Measurements from ENCODE around the gene INA. TPM values are rescaled to one million over a fixed set of nuclear protein-coding genes. Genes with fewer than 3 reads are reported as not detected.

INA gene
- total RNA-seq, 3 donors from 2014 or later (not counting 1 experiment from before 2014, with no cell fraction given) = not detected

- Mint-ChIP-seq H3K27ac (no peak overlapping the region), H3K36me3 (no peaks in the 10 kb centered on the region), H3K4me3 (no peak overlapping the region), H3K4me1 (peaks cover 0 to 9% of the 10 kb centered on the region in 2 donors), H3K9me3 (peaks cover 0 to 4% of the 10 kb centered on the region in 2 donors), H3K27me3 (ENCODE audit: low read depth in 2 of 2) (peaks cover 43 to 58% of the 10 kb centered on the region in 2 donors)
- H3K4me1 ChIP-seq (ENCODE audit: control insufficient read depth, insufficient read depth, low read length) = peaks cover 4% of the 10 kb centered on the region
- no peak overlapping the region for H3K4me3 ChIP-seq (ENCODE audit: low read length)
- WGBS (ENCODE audit: insufficient coverage) = 8% methylated on average over 14 of the region's 14 CpGs
- peaks cover 4% of the 10 kb centered on the region for H3K9me3 ChIP-seq (ENCODE audit: control insufficient read depth, insufficient read depth, low read length)
- DNase-seq (no peak), ATAC-seq (no peak)
- H3K27ac ChIP-seq (ENCODE audit: low read length) = no peak overlapping the region
- intact Hi-C loops (cut with micrococcal nuclease) = no loop called here
- no peaks in the 10 kb centered on the region for H3K36me3 ChIP-seq (ENCODE audit: control insufficient read depth, insufficient read depth, low read length)
- peaks cover 24% of the 10 kb centered on the region for H3K27me3 ChIP-seq (ENCODE audit: control insufficient read depth, insufficient read depth, low read length)
- TF ChIP-seq, protein P1, sequence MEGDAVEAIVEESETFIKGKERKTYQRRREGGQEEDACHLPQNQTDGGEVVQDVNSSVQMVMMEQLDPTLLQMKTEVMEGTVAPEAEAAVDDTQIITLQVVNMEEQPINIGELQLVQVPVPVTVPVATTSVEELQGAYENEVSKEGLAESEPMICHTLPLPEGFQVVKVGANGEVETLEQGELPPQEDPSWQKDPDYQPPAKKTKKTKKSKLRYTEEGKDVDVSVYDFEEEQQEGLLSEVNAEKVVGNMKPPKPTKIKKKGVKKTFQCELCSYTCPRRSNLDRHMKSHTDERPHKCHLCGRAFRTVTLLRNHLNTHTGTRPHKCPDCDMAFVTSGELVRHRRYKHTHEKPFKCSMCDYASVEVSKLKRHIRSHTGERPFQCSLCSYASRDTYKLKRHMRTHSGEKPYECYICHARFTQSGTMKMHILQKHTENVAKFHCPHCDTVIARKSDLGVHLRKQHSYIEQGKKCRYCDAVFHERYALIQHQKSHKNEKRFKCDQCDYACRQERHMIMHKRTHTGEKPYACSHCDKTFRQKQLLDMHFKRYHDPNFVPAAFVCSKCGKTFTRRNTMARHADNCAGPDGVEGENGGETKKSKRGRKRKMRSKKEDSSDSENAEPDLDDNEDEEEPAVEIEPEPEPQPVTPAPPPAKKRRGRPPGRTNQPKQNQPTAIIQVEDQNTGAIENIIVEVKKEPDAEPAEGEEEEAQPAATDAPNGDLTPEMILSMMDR (IDR thresholded peaks at IDR 0.05) = no peak
These were observed 4.8 kb downstream of the INA start for GRCh38 chr10:103281753-103282152.

- Histone ChIP-seq H3K27ac (ENCODE audit: low read length) (no peak overlapping the region), H3K4me1 (ENCODE audit: control insufficient read depth, insufficient read depth, low read length) (no peaks in the 10 kb centered on the region), H3K36me3 (ENCODE audit: control insufficient read depth, insufficient read depth, low read length) (no peaks in the 10 kb centered on the region), H3K4me3 (ENCODE audit: low read length) (no peak overlapping the region), H3K9me3 (ENCODE audit: control insufficient read depth, insufficient read depth, low read length) (peaks cover 4% of the 10 kb centered on the region), H3K27me3 (ENCODE audit: control insufficient read depth, insufficient read depth, low read length) (peaks cover 20% of the 10 kb centered on the region)
- Mint-ChIP-seq H3K4me3 (no peak overlapping the region), H3K36me3 (no peaks in the 10 kb centered on the region), H3K9me3 (peaks cover 0 to 4% of the 10 kb centered on the region in 2 donors), H3K27me3 (ENCODE audit: low read depth in 2 of 2) (peaks cover 42 to 63% of the 10 kb centered on the region in 2 donors), H3K4me1 (peaks cover 0 to 4% of the 10 kb centered on the region in 2 donors), H3K27ac (no peak overlapping the region)
- DNase-seq (no peak), ATAC-seq (no peak)
- TF ChIP-seq, protein P1 (IDR thresholded peaks at IDR 0.05) = no peak
- WGBS (ENCODE audit: insufficient coverage) = no CpG with 5 or more reads among the region's 1 CpG
- intact Hi-C loops (cut with micrococcal nuclease) = no loop called here
These were observed 6.0 kb downstream of the INA start for GRCh38 chr10:103282961-103283360.

DNA sequence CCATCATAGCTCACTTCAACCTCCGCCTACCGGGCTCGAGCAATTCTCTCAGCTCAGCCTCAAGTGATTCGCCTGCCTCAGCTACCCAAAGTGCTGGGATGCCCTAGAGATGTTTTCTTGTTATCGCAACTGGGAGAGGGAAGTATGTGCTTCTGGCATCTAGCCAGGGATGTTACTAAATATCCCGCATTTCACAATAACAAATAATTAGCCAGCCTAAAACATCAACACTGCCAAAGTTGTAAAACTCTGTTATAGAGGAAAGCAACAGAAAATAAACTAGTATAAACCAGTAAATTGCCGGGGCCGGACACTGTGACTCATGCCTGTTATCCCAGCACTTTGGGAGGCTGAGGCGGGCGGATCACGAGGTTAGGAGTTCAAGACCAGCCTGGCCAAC is 7.2 kb downstream of the INA start:
- Histone ChIP-seq H3K4me1 (ENCODE audit: control insufficient read depth, insufficient read depth, low read length) (no peaks in the 10 kb centered on the region), H3K9me3 (ENCODE audit: control insufficient read depth, insufficient read depth, low read length) (no peaks in the 10 kb centered on the region), H3K36me3 (ENCODE audit: control insufficient read depth, insufficient read depth, low read length) (no peaks in the 10 kb centered on the region), H3K4me3 (ENCODE audit: low read length) (no peak overlapping the region), H3K27me3 (ENCODE audit: control insufficient read depth, insufficient read depth, low read length) (peaks cover 10% of the 10 kb centered on the region), H3K27ac (ENCODE audit: low read length) (no peak overlapping the region)
- intact Hi-C loops (cut with micrococcal nuclease) = no loop called here
- H3K9me3 Mint-ChIP-seq = no peaks in the 10 kb centered on the region
- TF ChIP-seq, protein P1 (IDR thresholded peaks at IDR 0.05) = no peak
- H3K27me3 Mint-ChIP-seq (ENCODE audit: low read depth in 2 of 2) = peaks cover 41 to 68% of the 10 kb centered on the region in 2 donors
- no peak overlapping the region for H3K27ac Mint-ChIP-seq
- no peaks in the 10 kb centered on the region for H3K36me3 Mint-ChIP-seq
- H3K4me1 Mint-ChIP-seq = peaks cover 0 to 4% of the 10 kb centered on the region in 2 donors
- no peak overlapping the region for H3K4me3 Mint-ChIP-seq
- ATAC-seq = no peak
- 90% methylated on average over 6 of the region's 11 CpGs for WGBS (ENCODE audit: insufficient coverage)
- DNase-seq = no peak

- Mint-ChIP-seq H3K27ac (no peak overlapping the region), H3K9me3 (no peaks in the 10 kb centered on the region), H3K4me3 (no peak overlapping the region), H3K4me1 (no peaks in the 10 kb centered on the region), H3K36me3 (no peaks in the 10 kb centered on the region), H3K27me3 (ENCODE audit: low read depth in 2 of 2) (peaks cover 22 to 46% of the 10 kb centered on the region in 2 donors)
- TF ChIP-seq, protein P1 (IDR thresholded peaks at IDR 0.05) = no peak
- H3K4me3 ChIP-seq (ENCODE audit: low read length) = no peak overlapping the region
- H3K27me3 ChIP-seq (ENCODE audit: control insufficient read depth, insufficient read depth, low read length) = no peaks in the 10 kb centered on the region
- DNase-seq (no peak), ATAC-seq (no peak)
- H3K27ac ChIP-seq (ENCODE audit: low read length) = no peak overlapping the region
- intact Hi-C loops (cut with micrococcal nuclease) = no loop called here
- WGBS (ENCODE audit: insufficient coverage) = 67% methylated on average over 5 of the region's 5 CpGs
- H3K36me3 ChIP-seq (ENCODE audit: control insufficient read depth, insufficient read depth, low read length) = no peaks in the 10 kb centered on the region
- H3K4me1 ChIP-seq (ENCODE audit: control insufficient read depth, insufficient read depth, low read length) = no peaks in the 10 kb centered on the region
- H3K9me3 ChIP-seq (ENCODE audit: control insufficient read depth, insufficient read depth, low read length) = no peaks in the 10 kb centered on the region
These were observed 11.1 kb downstream of the INA start for GRCh38 chr10:103287992-103288391.
